ENCODE results near the gene GSTM3.
"Not testable (repeated sequence)": the region's sequence is repeated elsewhere in the genome, so short reads cannot be mapped to it uniquely, and the experiment has no call there.

GSTM3 gene

DNA sequence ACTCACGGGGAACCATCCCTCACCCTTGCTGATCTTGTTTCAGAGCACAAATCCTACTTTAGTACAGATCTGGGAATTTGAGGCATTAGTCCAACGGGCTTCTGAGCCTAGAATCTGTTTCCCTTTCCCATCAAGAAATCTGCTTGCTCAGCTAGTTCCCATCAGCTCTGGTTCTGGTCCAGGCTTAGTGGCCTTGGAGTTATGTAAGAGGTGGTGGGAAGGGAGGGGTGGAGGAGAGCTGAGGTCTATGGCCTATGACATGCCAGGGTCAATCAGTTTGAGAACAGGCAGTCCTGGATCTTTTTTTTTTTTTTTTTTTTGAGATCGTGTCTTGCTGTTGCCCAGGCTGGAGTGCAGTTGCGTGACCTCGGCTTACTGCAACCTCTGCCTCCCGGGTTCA is 49.1 kb downstream of the GSTM3 start:
- no peak for DNase-seq

DNA sequence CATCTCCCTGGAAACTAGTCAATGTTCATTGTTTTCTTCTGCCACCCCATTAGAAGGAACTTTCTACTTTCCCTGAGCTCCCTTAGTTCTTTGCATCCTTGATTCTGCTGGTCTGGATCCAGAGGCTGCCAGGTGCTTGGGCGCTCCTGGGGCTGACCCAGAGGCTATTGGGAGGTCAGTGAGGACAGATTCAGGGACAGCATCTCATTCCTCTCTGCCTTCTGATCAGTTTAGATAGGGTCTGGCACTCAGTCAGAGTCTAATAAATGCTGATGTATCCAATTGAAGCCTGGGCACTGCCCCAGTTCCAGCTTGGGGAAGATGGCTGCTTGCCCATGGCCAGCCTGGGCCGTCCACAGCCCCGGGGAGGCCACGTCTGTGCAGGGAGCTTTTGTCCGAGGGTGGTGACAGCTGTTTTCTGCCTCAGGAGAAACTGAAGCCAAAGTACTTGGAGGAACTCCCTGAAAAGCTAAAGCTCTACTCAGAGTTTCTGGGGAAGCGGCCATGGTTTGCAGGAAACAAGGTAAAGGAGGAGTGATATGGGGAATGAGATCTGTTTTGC is 50.9 kb downstream of the GSTM3 start:
- no peak for DNase-seq

DNA sequence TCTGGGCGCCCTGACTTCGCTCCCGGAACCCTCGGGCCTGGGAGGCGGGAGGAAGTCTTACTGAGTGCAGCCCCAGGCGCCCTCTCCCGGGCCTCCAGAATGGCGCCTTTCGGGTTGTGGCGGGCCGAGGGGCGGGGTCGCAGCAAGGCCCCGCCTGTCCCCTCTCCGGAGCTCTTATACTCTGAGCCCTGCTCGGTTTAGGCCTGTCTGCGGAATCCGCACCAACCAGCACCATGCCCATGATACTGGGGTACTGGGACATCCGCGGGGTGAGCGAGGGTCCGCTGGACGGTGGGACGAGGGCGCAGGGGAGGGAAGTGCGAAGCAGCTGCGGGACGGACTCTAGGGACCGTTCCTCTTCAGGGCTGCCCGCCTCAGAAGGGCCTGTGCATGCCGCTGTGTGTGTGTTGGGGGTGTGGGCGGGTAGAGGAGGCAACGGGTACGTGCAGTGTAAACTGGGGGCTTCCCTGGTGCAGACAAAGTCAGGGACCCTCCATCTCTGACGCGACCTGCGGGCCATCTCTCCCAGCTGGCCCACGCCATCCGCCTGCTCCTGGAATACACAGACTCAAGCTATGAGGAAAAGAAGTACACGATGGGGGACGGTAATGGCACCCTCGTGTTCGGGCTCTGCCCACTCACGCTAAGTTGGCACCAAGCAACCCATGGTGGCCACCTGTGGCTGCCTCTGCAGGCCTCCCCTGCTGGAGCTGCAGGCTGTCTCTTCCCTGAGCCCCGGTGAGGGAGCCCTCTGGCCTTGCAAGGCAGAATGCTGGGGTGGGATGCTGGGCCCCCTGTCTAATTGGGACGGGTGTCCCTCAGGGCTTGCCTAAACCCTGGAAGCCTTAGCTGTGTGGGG is 53.0 kb downstream of the GSTM3 start, which contains the start of gene GSTM1:
Gene GSTM1, plus strand, starts transcription at position 177 of the 859 bp plus-strand sequence. Its CDS starts 57 bp downstream, at position 234.
- no peak for DNase-seq

DNA sequence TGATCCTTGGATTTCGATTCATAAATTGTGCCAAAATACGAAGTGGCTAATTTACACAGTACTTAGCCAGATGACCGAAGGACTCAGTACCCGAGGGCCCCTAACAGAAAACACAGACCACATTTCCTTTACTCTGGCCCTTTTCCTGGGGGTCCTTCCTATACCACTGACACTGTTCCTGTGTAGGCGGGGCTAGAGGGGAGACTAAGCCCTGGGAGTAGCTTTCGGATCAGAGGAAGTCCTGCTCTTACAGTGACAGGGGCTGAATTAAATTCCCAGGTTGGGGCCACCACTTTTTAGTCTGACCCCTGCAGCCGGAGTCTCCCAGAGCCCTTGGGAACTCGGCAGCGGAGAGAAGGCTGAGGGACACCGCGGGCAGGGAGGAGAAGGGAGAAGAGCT is 53.7 kb downstream of the GSTM3 start:
- DNase-seq, result not testable (repeated sequence)

DNA sequence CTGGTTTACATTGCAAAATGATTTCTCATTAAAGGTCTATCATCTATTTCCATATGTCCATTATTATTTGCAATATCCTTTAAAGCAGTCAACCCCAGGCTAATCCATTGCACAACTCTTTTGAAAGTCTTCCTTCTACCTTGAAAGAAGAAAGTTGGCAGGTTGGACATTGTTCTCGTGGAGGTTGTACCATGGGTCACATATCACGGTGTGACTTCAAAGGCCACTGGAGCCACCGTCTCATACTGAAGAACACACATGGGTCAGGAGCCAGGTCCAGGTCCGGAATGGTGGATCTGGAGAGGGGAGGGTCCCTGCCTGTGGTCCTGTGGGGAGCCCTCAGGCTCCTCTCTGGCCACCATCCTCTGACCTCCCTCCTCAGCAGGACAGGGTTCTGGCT is 54.9 kb downstream of the GSTM3 start:
- not testable (repeated sequence) for DNase-seq

DNA sequence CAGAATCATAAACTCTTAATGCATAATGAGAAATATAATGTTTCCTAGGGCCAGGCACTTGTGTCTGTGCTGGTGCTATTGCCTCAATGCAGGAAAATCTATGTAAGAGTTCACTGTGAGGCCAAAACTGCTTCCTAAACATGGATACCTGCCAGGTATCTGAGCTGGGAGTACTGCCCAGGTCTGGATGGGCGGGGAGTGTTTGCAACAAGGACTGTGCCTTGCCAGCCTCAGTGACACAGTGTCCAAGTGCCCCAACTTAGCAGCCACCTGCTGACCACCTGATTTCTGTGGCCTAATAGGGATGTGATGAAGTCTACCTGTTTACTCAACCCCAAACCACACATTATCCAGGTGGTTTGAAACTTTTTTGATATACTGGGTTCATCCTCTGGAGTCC is 55.4 kb downstream of the GSTM3 start:
- DNase-seq, result not testable (repeated sequence)

DNA sequence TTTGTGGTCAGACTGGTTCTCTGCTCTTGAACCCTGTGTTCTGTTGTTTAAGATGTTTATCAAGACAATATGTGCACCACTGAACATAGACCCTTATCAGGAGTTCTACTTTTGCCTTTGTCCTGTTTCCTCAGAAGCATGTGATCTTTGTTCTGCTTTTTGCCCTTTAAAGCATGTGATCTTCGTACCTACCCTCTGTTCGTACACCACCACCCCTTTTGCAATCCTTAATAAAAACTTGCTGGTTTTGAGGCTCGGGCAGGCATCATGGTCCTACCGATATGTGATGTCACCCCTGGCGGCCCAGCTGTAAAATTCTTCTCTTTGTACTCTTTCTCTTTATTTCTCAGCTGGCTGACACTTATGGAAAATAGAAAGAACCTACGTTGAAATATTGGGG is 56.1 kb downstream of the GSTM3 start:
- DNase-seq, result not testable (repeated sequence)

Data from CD4-positive, alpha-beta T cell treated with Interleukin-6 for 4 hours (primary cell).